T-cell (primary cell): Measurements from ENCODE around the gene ADIRF. TPM values are rescaled to one million over a fixed set of nuclear protein-coding genes. Genes with fewer than 3 reads are reported as not detected.
A peak's percentile ranks its signal among the peaks of the same experiment; 100 is the strongest.
"Not testable (repeated sequence)": the region's sequence is repeated elsewhere in the genome, so short reads cannot be mapped to it uniquely, and the experiment has no call there.

ENCODE experiments used
- ATAC-seq, 4 experiments: fragments of 200-7000 bp in 3 of 4; fragments of 150-1000 bp in 1 of 4; cut with Tn5 transposase; replicated peaks in 1 of 4; 1 replicate in 3 of 4; 2 replicates in 1 of 4; pipeline ENCODE4 v1.10.0; 2021; ENCODE audit warnings: moderate library complexity in 3 of 4, mild to moderate bottlenecking in 2 of 4, moderate number of reproducible peaks in 1 of 4
- CTCF ChIA-PET, 2 donors: fragments of 300-600 bp; sonication (Branson Sonifier 250); formaldehyde crosslinking; loops; one replicate each; lab custom pipeline; 2022; ENCODE audit warnings: antibody characterized with exemption in 2 of 2; lab: Charles Lee
- POLR2A ChIA-PET, 2 donors: fragments of 300-600 bp; sonication (Branson Sonifier 250); formaldehyde crosslinking; loops; one replicate each; lab custom pipeline; 2022; ENCODE audit warnings: antibody characterized with exemption in 2 of 2; lab: Charles Lee
- DNase-seq, 35 experiments: peaks; one replicate each; pipeline versions ENCODE4 v3.0.0 to v3.0.0-alpha.2; 2013 to 2023
- H3K27ac ChIP-seq: one replicate; pipeline ENCODE4 v1.5.1; 2013; ENCODE audit warnings: low read length
- H3K27me3 ChIP-seq, 2 experiments: replicated peaks in 1 of 2; 1 replicate in 1 of 2; 2 replicates in 1 of 2; pipeline versions ENCODE4 v1.6.1 to v1.7.0; 2013; ENCODE audit warnings: low read length in 1 of 2, mixed read lengths in 1 of 2; ENCODE audit not compliant: control insufficient read depth in 2 of 2, insufficient read depth in 2 of 2; ENCODE audit errors: extremely low read depth in 1 of 2
- H3K36me3 ChIP-seq, 2 donors: 1 replicate in 1 of 2; 2 replicates in 1 of 2; pipeline versions ENCODE4 v1.6.1 to v1.7.0; 2013; ENCODE audit warnings: low read length in 1 of 2; ENCODE audit not compliant: control insufficient read depth in 2 of 2, insufficient read depth in 1 of 2; ENCODE audit errors: extremely low read depth in 1 of 2
- H3K4me1 ChIP-seq, 2 experiments: 1 replicate in 1 of 2; 2 replicates in 1 of 2; pipeline versions ENCODE4 v1.6.1 to v1.7.0; 2013; ENCODE audit warnings: low read length in 2 of 2, mixed read lengths in 1 of 2; ENCODE audit not compliant: insufficient read depth in 2 of 2, control insufficient read depth in 1 of 2; ENCODE audit errors: extremely low read depth in 1 of 2
- H3K4me3 ChIP-seq, 2 donors: 1 replicate in 1 of 2; 2 replicates in 1 of 2; pipeline versions ENCODE4 v1.5.1 to v1.7.0; 2013; ENCODE audit warnings: mild to moderate bottlenecking in 2 of 2, low read length in 1 of 2, moderate library complexity in 1 of 2; ENCODE audit not compliant: control insufficient read depth in 1 of 2; ENCODE audit errors: extremely low read depth in 1 of 2
- H3K9me3 ChIP-seq: 2 replicates; pipeline ENCODE4 v1.7.0; 2013
- H3K27ac Mint-ChIP-seq, 2 donors: one replicate each; pipeline ENCODE4 v1.8.0; 2020 to 2021; ENCODE audit warnings: mild to moderate bottlenecking in 2 of 2, mixed read lengths in 2 of 2
- H3K27me3 Mint-ChIP-seq, 2 donors: one replicate each; pipeline ENCODE4 v1.8.0; 2021 to 2022; ENCODE audit warnings: mixed read lengths in 2 of 2
- H3K36me3 Mint-ChIP-seq: one replicate; pipeline ENCODE4 v1.8.0; 2021; ENCODE audit warnings: mixed read lengths
- H3K4me1 Mint-ChIP-seq, 3 donors: one replicate each; pipeline ENCODE4 v1.8.0; 2020 to 2022; ENCODE audit warnings: mixed read lengths in 3 of 3, mild to moderate bottlenecking in 1 of 3
- H3K4me3 Mint-ChIP-seq, 3 donors: one replicate each; pipeline ENCODE4 v1.8.0; 2020 to 2022; ENCODE audit warnings: mild to moderate bottlenecking in 3 of 3, mixed read lengths in 3 of 3, moderate library complexity in 3 of 3
- H3K9me3 Mint-ChIP-seq, 3 donors: one replicate each; pipeline ENCODE4 v1.8.0; 2020 to 2022; ENCODE audit warnings: mixed read lengths in 3 of 3
- WGBS: methylation state at CpG from one replicate; pipeline ENCODE4 v1.1.5; 2013; ENCODE audit warnings: missing lambda C conversion rate; ENCODE audit not compliant: insufficient coverage; 5-methylcytosine and 5-hydroxymethylcytosine counted together
- total RNA-seq, 35 experiments: library from RNA in 6 of 35; stranded (reverse) in 6 of 35; fragments of 120-200 nt in 1 of 35; gene quantifications; one replicate each; pipeline versions ENCODE4 v1.2.1 to v1.2.4 and lab custom pipeline; 2013 to 2026

ADIRF gene
- total RNA-seq, 5 donors from 2014 or later (not counting 1 experiment from before 2014, with no cell fraction given): 0.41 to 0.76 (median 0.66) TPM; not detected in 2

DNA sequence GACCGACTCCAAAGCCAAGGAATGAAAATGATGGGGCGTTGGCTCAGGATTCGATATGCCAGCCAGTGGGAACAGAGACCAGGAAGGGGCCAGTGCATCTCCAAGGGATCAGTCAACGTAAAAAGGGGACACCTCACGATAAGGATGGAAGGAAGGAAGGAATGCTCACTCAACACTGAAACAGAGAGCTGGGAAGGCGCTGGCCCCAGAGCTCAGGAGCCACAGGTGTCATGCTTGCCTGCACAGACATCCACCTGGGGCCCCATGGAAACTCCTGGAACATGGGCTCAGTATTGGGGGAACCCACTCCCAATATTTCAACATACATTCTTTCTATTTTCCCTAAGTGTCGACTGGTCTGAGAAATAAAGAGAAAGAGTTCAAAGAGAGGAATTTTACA, 16.2 kb upstream of the ADIRF start:
- 100% methylated on average over 3 of the region's 7 CpGs for WGBS
- POLR2A ChIA-PET: no interaction called here
- Histone ChIP-seq H3K4me3 (no peak overlapping the region), H3K27me3 (no peaks in the 10 kb centered on the region), H3K36me3 (no peaks in the 10 kb centered on the region), H3K9me3 (no peaks in the 10 kb centered on the region), H3K27ac (no peak overlapping the region), H3K4me1 (peaks cover 14 to 33% of the 10 kb centered on the region in 2 experiments)
- no peaks in the 10 kb centered on the region for H3K27me3 Mint-ChIP-seq
- peaks cover 11 to 33% (median 21%) of the 10 kb centered on the region in 3 donors for H3K4me1 Mint-ChIP-seq
- H3K9me3 Mint-ChIP-seq: peaks cover 7 to 13% (median 10%) of the 10 kb centered on the region in 3 donors
- ATAC-seq (no peak), DNase-seq (no peak)
- H3K4me3 Mint-ChIP-seq: no peak overlapping the region
- CTCF ChIA-PET: no interaction called here
- H3K36me3 Mint-ChIP-seq: peaks cover 12% of the 10 kb centered on the region
- H3K27ac Mint-ChIP-seq: peak overlapping the region; percentile 12 to 25

GRCh38 chr10:86952697-86953096, 15.6 kb upstream of the ADIRF start:
- H3K4me3 Mint-ChIP-seq, H3K27me3 ChIP-seq, H3K27ac ChIP-seq, POLR2A ChIA-PET, DNase-seq, CTCF ChIA-PET, H3K27me3 Mint-ChIP-seq, H3K9me3 ChIP-seq, H3K27ac Mint-ChIP-seq, H3K36me3 ChIP-seq, H3K4me3 ChIP-seq, ATAC-seq: not testable (repeated sequence)
- Mint-ChIP-seq H3K9me3 (peaks cover 7 to 13% (median 10%) of the 10 kb centered on the region in 3 donors), H3K36me3 (peaks cover 12% of the 10 kb centered on the region), H3K4me1 (peaks cover 11 to 33% (median 21%) of the 10 kb centered on the region in 3 donors)
- 100% methylated on average over 6 of the region's 10 CpGs for WGBS
- H3K4me1 ChIP-seq: peaks cover 14 to 33% of the 10 kb centered on the region in 2 experiments

GRCh38 chr10:86953747-86954680, 14.3 kb upstream of the ADIRF start:
- POLR2A ChIA-PET: no interaction called here
- no peaks in the 10 kb centered on the region for H3K9me3 ChIP-seq
- CTCF ChIA-PET: interaction anchor here (0.6 to 0.9 kb wide), 4 partner anchors 11 to 15 kb away, joined by 5 to 10 read pairs (median 9); no protein-coding TSS in a partner anchor
- no peak overlapping the region for H3K27ac ChIP-seq
- Mint-ChIP-seq H3K4me1 (peaks cover 9 to 25% (median 19%) of the 10 kb centered on the region in 3 donors), H3K36me3 (peaks cover 12% of the 10 kb centered on the region), H3K9me3 (peaks cover 6 to 13% (median 7%) of the 10 kb centered on the region in 3 donors), H3K27ac (no peak overlapping the region), H3K27me3 (no peaks in the 10 kb centered on the region), H3K4me3 (no peak overlapping the region)
- H3K4me1 ChIP-seq: peaks cover 14 to 37% of the 10 kb centered on the region in 2 experiments
- H3K27me3 ChIP-seq: peaks cover 0 to 3% of the 10 kb centered on the region in 2 experiments
- WGBS: 83% methylated on average over 6 of the region's 15 CpGs
- no peaks in the 10 kb centered on the region for H3K36me3 ChIP-seq
- no peak for DNase-seq
- H3K4me3 ChIP-seq: no peak overlapping the region
- ATAC-seq: no peak

DNA sequence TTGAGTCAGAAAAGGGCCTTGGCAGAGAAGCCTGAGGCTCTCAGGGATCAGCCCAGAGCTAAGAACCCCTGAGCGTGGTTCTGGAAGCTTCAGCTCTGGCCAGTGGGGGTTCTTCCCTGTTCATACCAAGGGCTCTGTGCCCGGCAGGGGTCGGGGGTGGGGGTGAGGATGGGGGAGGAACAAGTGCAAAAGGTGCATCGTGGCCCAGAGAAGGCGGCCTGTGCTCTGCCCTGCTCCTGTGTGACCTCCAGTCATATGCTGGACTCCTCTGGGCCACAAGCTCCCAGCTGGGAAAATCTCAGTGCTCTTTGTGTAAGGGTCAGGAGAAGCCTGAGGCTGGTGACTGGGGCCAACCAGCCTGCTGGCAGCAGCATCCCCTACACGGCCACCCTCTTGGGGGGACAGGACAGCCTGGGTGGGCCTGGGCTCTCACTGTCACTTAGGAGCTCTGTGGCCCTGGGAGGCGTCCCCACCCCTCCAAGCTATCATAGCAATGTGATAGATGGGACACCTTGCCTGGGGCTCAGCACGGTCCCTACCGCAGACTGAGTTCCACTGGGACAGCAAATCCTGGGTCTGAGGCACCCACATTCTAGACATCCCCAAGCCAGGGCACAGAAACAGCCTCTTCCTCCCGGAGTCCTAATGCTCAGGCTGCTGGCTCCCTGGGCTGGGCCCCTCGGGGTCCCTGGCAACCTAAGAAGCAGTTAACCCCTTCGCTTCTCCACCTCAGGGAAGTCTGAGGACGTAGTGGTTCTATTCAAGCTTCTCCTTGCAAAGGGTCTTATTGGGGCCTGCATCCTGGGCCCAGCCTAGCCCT, 13.4 kb upstream of the ADIRF start:
- Mint-ChIP-seq H3K27me3 (no peaks in the 10 kb centered on the region), H3K4me3 (no peak overlapping the region), H3K36me3 (peaks cover 12% of the 10 kb centered on the region), H3K9me3 (peaks cover 6 to 13% (median 7%) of the 10 kb centered on the region in 3 donors), H3K27ac (no peak overlapping the region), H3K4me1 (peaks cover 9 to 21% (median 13%) of the 10 kb centered on the region in 3 donors)
- H3K27me3 ChIP-seq: peaks cover 0 to 10% of the 10 kb centered on the region in 2 experiments
- DNase-seq (no peak), ATAC-seq (no peak)
- CTCF ChIA-PET: interaction anchor here (0.6 to 0.9 kb wide), 6 partner anchors 11 to 131 kb away, joined by 3 to 10 read pairs (median 8); no protein-coding TSS in a partner anchor
- 89% methylated on average over 6 of the region's 13 CpGs for WGBS
- H3K27ac ChIP-seq: no peak overlapping the region
- H3K36me3 ChIP-seq: no peaks in the 10 kb centered on the region
- POLR2A ChIA-PET: no interaction called here
- H3K4me3 ChIP-seq: no peak overlapping the region
- peaks cover 14 to 38% of the 10 kb centered on the region in 2 experiments for H3K4me1 ChIP-seq
- H3K9me3 ChIP-seq: no peaks in the 10 kb centered on the region

- peaks cover 5 to 16% (median 6%) of the 10 kb centered on the region in 3 donors for H3K4me1 Mint-ChIP-seq
- ATAC-seq: no peak
- H3K9me3 ChIP-seq: no peaks in the 10 kb centered on the region
- DNase-seq: no peak
- peaks cover 7% of the 10 kb centered on the region for H3K36me3 Mint-ChIP-seq
- no peak overlapping the region for H3K27ac Mint-ChIP-seq
- H3K4me1 ChIP-seq: peaks cover 12 to 38% of the 10 kb centered on the region in 2 experiments
- WGBS: 95% methylated on average over 4 of the region's 16 CpGs
- peaks cover 6 to 13% (median 7%) of the 10 kb centered on the region in 3 donors for H3K9me3 Mint-ChIP-seq
- H3K27me3 ChIP-seq: peaks cover 0 to 18% of the 10 kb centered on the region in 2 experiments
- ChIA-PET POLR2A (no interaction called here), CTCF (interaction anchor here in 1 of 2 donors (0.6 to 0.7 kb wide), 2 partner anchors 14 to 131 kb away, joined by 3 to 7 read pairs; no protein-coding TSS in a partner anchor)
- H3K4me3 Mint-ChIP-seq: no peak overlapping the region
- no peaks in the 10 kb centered on the region for H3K36me3 ChIP-seq
- H3K4me3 ChIP-seq: no peak overlapping the region
- no peak overlapping the region for H3K27ac ChIP-seq
- H3K27me3 Mint-ChIP-seq: no peaks in the 10 kb centered on the region
Measured at GRCh38 chr10:86955501-86956194, 12.6 kb upstream of the ADIRF start.
